HG02943 (cell line): ENCODE results near the gene GRN.
"Not testable (repeated sequence)": the region's sequence is repeated elsewhere in the genome, so short reads cannot be mapped to it uniquely, and the experiment has no call there.

Experiments used
- ATAC-seq: cut with Tn5 transposase; IDR thresholded peaks from one replicate; pipeline ENCODE4 v1.9.1; 2021; ENCODE audit warnings: mild to moderate bottlenecking, low read depth, moderate library complexity; ENCODE audit not compliant: unreplicated experiment

Gene GRN

GRCh38 chr17:44359458-44360143 lies 14.5 kb downstream of the GRN start:
- no peak for ATAC-seq

GRCh38 chr17:44360144-44360533 lies 15.0 kb downstream of the GRN start:
- ATAC-seq: no peak

GRCh38 chr17:44360826-44361225 lies 15.7 kb downstream of the GRN start:
- no peak for ATAC-seq

DNA sequence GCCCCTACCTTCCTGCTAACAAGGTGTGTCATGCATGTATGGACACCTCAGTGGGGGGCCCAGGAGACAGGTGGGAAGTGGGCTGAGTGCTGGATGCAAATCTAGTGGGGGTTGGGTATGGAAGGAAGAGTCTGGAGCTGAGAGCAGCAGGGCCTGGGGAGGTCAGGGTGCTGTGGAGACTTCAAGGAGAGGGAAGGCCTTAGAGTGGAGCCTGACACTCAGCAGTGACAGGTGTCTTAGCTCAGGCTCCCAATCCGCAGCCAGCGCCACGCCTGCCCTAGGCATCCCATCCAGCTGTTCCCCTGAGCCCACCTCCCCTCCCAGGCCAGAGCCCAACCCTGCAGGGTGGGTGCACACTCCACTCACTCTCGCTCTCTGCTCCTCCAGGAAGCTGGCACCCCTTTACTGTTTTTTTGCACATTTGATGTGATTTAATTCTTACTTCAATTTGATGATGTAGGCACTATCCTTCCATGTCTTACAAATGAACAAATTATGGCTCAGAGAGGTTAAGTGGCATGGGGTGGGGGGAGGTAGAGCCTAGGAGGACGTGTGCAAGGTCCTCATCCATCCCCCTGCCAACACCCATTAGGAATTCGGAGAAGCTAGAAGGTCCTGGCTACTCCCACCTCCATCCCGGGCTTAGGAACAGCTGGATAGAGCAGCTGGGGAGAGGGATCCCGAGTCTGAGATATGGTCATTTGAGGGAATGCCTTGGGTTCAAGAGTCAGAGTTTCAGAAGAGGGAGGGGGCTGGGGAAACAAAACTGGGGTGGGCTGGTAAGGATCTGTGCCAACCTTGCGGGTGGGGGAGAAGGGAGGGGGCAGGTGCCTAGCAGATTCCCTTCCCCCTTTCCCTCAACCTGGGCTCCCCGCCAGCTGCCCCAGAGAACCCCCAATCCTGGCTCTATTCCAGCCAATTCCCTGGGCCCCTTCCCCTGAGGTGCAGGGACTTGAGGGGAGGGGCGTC lies 16.5 kb downstream of the GRN start:
- ATAC-seq: no peak

DNA sequence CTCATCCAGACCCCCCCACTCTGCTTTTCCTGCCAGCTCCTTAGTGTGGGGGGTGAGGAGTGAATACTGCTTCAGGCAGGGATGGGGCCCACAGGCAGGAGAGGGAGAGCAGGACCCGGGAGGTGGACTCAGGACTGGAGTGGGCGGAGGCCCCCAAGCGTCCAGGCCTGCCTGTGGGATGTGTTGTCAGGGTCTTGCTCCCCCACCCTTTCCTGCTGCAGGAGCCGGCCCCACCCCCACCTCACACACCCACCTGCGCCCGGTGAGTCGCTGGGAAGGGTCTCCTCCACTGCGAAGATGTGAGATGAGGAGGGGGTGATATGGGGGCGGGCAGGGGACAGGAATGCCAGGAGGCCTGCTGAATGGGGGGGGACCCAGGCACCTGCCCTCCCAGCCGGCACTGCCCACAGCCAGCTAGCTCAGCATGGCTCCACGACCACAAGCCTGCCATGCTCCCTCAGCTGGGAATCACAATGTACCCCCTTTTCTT lies 17.4 kb downstream of the GRN start:
- ATAC-seq: no peak

DNA sequence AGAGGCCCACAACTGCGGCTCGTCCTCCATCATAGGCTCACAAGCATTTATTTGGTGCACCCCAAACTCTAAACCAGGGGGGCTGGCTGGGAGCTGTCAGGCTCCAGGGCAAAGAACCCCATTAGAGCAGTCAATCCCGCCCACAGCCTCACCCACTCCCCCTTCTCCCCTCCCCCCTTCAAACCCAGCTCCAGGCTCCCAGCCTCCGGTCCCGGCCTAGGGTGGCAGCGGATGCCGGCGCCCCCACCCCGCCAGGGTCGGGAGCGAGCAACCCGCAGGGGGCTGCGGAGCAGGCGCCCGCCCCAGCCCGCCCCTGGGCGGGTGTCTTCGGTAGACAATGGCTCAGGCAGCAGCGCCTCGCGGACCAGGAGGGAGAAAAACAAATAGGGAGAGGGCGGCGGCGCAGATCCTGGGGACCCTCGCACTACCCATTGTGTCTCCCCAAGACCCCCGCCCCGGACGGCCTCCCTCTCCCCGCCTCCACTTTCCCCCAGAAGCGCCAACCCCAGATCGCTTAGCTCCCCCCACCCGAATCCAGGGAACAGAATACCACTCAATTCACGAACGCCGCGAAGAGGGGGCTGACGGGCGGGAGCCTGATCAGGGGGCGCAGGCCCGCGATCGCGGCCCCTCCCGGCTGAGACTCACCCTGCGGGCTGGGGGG lies 18.0 kb downstream of the GRN start:
- no peak for ATAC-seq

DNA sequence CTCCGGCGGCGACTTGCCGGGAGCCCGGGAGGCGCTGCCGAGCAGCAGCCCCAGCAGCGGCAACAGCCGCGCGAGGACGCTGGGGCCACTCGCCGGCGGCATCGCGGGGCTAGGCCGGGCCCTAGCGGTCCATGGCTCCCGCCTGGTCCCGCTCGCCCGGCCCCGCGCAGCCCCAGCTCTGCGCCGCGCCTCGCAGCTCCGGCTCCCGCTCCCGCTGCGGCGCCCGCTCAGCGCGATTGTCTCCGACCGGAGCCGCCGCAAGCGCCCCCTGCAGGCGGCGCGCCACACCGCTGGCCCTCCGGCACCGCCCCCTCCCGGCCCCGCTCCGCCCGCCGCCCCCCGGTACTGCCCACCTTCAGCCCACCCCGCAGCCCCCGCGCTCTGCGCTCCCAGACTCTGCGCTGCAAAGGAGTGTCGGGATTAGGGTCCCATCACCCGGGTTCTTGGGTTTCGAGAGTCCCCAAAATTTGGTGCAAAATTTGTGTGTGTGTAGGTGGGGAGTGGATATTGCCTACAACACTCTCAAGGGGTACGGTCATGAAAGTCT lies 18.6 kb downstream of the GRN start, which contains the start of gene FAM171A2:
Gene FAM171A2, minus strand, starts transcription at position 241 of the 547 bp plus-strand sequence. Its CDS starts 139 bp downstream, at position 102.
- no peak for ATAC-seq

- ATAC-seq: not testable (repeated sequence)
Observed at GRCh38 chr17:44365051-44365450, 19.9 kb downstream of the GRN start.

DNA sequence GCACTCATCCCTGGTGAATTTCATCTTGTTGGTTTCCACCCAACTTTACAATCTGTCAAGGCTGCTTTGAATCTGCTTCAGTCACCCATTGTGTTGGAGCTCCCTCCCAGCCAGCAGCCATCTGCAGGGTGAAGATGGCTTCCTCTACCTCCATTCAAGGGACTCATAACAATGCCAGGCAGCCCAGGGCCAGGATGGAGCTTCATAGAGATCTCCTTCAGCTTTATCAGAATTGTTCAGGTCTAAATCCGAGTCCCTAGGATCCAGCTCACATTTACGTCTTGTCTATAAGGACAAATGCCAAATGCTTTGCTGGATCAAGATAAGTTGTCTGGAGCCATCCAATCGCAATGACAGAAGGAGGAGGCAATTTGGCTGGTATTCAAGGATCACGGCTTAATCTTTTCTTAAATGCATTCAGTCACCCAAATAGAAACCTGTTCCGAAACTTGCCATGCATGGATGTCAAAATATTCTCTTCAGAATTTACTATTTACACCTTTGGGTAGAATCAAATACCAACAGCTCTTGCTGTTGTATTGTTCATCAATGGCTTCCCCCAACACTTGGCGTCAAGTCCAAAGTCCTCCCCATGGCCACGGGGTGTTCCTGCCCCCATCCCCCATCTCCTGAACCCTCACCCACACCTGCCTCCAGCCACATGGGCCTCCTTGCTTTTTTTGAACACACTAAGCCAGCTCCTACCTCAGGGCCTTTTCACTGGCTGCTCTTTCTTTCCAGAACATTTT lies 22.3 kb downstream of the GRN start:
- no peak for ATAC-seq

DNA sequence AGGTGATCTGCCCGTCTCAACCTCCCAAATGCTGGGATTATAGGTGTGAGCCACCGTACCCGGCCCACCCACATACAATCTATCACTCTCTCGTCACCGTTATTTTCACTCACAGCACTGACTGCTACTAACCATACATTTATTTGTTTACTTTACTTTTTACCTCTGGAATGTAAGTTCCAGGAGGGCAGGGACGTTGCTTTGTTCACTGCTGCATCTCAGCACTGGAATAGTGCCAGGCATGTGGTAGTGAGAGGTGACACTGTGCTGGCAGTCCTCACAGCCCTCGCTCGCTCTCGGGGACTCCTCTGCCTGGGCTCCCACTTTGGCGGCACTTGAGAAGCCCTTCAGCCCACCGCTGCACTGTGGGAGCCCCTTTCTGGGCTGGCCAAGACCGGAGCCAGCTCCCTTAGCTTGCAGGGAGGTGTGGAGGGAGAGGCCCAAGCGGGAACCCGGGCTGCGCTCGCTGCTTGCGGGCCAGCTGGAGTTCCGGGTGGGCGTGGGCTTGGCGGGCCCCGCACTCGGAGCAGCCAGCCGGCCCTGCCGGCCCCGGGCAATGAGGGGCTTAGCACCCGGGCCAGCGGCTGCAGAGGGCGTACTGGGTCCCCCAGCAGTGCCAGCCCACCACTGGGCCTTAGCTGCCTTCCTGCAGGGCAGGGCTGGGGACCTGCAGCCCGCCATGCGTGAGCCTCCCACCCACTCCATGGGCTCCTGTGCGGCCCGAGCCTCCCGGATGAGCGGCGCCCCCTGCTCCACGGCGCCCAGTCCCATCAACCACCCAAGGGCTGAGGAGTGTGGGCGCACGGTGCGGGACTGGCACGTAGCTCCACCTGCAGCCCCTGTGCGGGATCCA lies 23.5 kb downstream of the GRN start:
- ATAC-seq: not testable (repeated sequence)

DNA sequence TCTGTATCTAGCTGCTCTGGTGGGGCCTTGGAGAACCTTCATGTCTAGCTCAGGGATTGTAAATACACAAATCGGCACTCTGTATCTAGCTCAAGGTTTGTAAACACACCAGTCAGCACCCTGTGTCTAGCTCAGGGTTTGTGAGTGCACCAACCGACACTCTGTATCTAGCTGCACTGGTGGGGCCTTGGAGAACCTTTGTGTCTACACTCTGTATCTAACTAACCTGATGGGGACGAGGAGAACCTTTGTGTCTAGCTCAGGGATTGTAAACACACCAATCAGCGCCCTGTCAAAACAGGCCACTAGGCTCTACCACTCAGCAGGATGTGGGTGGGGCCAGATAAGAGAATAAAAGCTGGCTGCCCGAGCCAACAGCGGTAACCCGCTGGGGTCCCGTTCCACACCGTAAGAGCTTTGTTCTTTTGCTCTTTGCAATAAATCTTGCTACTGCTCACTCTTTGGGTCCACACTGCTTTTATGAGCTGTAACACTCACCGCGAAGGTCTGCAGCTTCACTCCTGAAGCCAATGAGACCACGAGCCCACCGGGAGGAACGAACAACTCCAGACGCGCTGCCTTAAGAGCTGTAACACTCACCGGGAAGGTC lies 24.4 kb downstream of the GRN start:
- ATAC-seq: not testable (repeated sequence)

DNA sequence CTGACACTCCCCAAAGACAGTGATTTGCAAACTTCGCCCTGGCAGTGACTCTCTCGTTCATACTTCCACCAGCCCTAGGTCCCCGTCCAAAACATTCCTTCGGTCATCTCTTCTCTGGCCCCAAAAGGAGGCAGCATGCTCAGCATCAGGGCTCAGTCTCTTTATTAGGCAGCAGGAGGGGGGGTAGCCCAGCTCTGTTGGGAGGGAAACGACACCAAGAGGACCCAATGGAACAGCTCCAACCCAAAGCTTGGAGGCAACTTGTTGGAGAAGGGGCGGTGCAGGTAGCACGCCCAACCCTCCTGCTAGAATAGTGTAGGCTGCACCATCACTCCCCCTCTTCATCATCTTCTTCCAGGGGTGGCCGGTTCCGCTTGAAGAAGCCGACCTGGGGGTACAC lies 26.9 kb downstream of the GRN start:
- ATAC-seq: no peak

DNA sequence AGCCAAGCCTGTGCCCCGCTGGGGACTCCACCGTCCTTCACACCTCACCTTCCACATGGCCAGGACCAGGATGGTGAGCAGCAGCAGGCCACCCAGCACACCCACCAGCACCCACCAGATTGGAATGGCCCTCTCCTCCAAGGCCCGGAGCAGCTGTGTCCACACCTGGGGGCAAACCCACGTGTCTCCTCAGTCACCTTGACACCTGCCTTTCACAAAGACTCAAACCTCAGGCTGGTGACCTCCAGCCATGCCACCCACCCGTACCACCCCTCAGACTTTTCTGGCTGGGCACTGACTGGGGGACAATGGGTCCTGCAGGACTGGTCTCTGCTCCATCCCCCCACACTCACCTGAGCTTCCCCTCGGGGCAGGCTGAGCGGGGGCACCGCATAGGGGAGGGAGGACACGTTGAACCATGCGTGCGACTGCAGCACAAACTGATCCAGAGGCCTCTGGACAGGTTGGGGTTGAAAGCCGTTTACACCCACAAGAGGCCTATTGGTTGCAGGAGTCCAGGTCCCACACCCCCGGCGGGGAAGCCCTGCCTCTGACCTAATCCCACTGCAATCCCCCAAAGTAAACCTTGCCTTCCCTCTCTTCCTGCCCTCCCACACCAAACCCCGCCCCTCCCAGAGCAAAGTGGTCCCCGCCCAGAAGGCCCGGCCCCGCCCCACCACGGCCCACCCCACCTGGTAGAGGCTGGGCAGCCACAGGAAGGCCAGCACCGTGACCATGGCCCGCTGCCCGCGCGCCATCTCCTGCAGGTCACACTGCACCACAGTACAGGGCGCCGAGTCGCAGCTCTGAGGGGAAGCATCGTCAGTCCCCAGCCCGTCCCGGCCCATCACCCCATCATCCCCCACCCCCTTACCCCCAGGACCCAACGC lies 29.4 kb downstream of the GRN start:
- ATAC-seq: no peak

- no peak for ATAC-seq
Observed at GRCh38 chr17:44375196-44376017, 30.3 kb downstream of the GRN start.

GRCh38 chr17:44376124-44376523 lies 31.0 kb downstream of the GRN start:
- ATAC-seq: no peak

DNA sequence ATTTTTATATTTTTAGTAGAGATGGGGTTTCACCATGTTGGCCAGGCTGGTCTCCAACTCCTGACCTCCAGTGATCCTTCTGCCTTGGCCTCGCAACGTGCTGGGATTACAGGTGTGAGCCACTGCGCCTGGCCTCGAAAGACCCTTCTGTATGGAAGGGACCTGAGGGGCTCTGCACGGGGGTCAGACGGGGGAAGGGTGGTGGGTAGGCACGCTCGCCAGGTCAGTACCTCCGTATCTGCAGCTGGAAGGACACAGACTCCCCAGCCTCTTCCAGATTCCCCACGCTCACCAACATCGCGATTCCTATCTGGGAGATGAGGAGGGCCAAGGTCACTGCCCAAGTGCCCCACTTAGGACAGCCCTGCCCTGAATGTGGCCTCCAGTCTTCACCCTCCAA lies 31.7 kb downstream of the GRN start:
- no peak for ATAC-seq
